HTR-8/SVneo (cell line): ENCODE results near the gene RRP1B.

Experiments
- DNase-seq: peaks from one replicate; pipeline ENCODE4 v3.0.0; 2011; ENCODE audit warnings: low spot score, mixed read lengths; ENCODE audit not compliant: insufficient read length
- FAIRE-seq: peaks from 2 replicates; lab custom pipeline; 2011; peaks lifted over from hg19 to GRCh38; lab: Jason Lieb, UNC

The RRP1B gene

GRCh38 chr21:43735236-43736091, 76.1 kb downstream of the RRP1B start:
- no peak for DNase-seq
- FAIRE-seq: no peak

DNA sequence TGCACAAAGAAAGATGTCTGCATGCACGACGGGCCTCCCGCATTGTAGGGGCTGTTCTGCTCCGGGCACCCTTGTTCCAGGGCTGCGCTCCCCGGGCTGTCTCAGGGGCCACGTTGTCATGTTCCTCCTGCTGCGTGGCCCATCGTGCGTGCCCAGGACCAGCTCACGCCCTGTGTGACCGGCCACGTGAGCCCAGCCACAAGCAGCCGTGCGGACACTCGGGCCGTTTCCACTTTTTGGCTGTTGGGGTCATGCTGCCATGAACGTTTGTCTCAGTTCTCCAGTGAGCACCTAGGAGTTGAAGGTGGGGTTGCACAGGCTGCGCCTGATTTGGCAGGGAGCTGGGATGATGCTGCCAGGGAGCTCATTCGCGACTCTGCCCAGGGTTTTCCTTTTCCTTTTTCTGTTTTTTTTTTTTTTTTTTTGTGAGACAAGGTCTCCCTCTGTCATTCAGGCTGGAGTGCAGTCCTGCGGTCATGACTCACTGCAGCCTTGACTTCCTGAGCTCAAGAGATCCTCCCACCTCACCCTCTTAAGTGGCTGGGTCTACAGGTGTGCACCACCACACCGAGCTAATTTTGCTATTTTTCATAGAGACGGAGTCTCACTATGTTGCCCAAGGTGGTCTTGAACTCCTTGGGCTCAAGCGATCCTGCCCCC, 77.0 kb downstream of the RRP1B start:
- FAIRE-seq (no peak), DNase-seq (no peak)

- no peak for FAIRE-seq
- no peak for DNase-seq
Measured at GRCh38 chr21:43737158-43737950, 78.0 kb downstream of the RRP1B start.

DNA sequence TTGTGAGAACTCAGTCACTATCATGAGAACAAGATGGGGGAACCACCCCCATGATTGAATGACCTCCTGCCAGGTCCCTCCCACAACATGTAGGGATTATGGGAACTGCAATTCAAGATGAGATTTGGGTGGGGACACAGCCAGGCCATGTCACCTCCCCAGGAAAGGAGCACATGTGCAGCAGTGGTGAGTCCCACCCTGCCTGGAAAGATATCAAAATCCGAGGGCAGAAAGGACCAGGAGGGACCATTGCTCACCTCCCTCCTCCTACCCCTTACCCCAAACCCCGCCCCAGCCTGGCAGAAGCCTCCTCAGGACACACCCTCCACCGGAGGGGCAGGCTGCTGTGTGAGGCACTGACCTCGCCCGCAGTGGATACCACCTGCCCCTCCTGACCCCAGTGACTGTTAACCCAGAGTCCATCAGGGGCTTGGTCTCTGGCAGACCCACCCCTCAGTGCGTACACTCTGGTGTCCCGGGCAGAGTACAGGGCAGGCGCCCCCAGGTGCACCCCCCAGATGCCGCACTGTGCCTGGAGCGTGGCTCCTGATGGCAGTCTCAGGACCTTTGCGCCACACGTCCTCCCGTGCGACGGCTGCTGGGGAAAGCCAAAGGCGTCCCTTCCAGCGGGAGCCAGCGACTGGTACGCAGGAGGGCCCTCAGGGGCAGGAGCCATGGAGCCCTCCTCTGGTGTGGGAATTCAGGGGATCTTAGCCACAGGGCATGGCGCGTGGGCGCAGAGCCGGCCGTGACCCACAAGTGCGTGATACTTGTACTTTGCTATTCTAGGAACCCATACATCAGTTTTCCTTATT, 80.5 kb downstream of the RRP1B start:
- FAIRE-seq: no peak
- DNase-seq: no peak

DNA sequence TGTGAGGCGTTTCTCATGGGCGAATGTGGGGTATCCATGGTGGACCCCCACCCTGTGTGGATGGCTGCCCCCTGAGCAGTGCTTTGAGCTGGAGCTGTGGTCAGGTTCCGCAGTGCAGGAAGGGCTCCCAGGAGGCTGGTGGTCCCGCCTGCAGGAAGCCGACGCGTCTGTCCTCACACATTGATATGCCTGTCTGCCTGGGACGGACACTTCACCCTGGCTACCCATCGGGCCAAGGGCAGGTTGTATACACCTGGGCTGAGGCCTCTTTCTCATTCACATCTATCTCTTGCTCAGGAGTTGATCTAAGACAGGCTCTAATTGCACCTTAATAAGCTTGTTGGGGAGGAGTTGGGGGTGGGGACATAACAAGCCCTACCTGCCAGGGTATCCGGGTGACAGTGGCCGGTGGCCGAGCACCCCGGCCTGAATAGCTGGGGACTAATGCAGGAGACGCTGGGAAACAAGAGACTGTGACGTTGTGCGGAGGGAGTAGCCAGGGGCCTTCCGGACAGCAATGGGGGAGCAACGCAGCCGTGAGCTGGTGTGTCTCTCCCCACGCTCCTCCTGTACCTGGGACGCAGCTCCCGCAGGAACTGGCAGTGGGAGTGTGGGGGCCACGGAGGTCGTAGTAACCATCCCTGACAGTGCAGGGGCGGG, 81.3 kb downstream of the RRP1B start:
- peak; percentile 82 for DNase-seq
- FAIRE-seq: peak; percentile 33

- FAIRE-seq: no peak
- DNase-seq: no peak
Measured at GRCh38 chr21:43741423-43742096, 82.2 kb downstream of the RRP1B start.

DNA sequence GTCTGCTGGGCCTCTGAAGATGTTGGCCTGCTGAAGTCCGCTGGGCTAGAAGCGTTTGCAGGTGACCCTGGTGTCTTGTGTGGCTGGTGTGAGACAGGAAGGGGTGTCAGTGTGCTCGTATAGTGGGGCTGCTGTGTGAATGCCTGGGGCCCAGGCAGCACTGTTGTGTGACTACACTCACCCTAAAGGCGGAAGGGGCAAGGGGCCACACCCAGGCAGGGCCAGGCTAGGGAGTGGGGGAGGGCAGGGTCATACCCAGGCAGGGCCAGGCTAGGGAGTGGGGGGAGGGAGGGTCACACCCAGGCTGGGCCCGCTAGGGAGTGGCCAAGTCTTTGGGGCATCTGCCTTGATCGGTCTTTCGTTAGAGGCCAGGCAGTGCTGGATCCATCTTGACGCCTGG, 84.6 kb downstream of the RRP1B start:
- no peak for FAIRE-seq
- no peak for DNase-seq

- FAIRE-seq: no peak
- no peak for DNase-seq
Measured at GRCh38 chr21:43744725-43745124, 85.4 kb downstream of the RRP1B start.
